Karpas-422 (cell line): ENCODE results near the gene PDE6A. TPM values are rescaled to one million over a fixed set of nuclear protein-coding genes. Genes with fewer than 3 reads are reported as not detected.
A peak's percentile ranks its signal among the peaks of the same experiment; 100 is the strongest.

ENCODE experiments used
- DNase-seq: peaks from one replicate; pipeline ENCODE4 v3.0.0-alpha.2; 2015
- H2AFZ ChIP-seq: fragments of 200-600 bp; sonication (generic); 2 replicates; pipeline ENCODE4 v1.6.1; 2014; ENCODE audit warnings: antibody characterized with exemption, low read length, mixed read lengths
- H3K27ac ChIP-seq: fragments of 200-600 bp; sonication (generic); 2 replicates; pipeline ENCODE4 v1.5.1; 2014; ENCODE audit warnings: mild to moderate bottlenecking, low read length, moderate library complexity
- H3K27me3 ChIP-seq: fragments of 200-600 bp; sonication (generic); 2 replicates; pipeline ENCODE4 v1.6.1; 2014; ENCODE audit warnings: low read length, mixed read lengths
- H3K36me3 ChIP-seq: fragments of 200-600 bp; sonication (generic); 2 replicates; pipeline ENCODE4 v1.6.1; 2014; ENCODE audit warnings: low read length, mixed read lengths; ENCODE audit not compliant: insufficient read depth
- H3K4me1 ChIP-seq: fragments of 200-600 bp; sonication (generic); 2 replicates; pipeline ENCODE4 v1.6.1; 2014; ENCODE audit warnings: mild to moderate bottlenecking, low read length, mixed read lengths
- H3K4me2 ChIP-seq: fragments of 200-600 bp; sonication (generic); 2 replicates; pipeline ENCODE4 v1.6.1; 2014; ENCODE audit warnings: low read length, low read depth, mild to moderate bottlenecking; ENCODE audit not compliant: poor library complexity, severe bottlenecking
- H3K4me3 ChIP-seq: fragments of 200-600 bp; sonication (generic); 2 replicates; pipeline ENCODE4 v1.5.1; 2014; ENCODE audit warnings: mild to moderate bottlenecking, antibody characterized with exemption, low read length, mixed read lengths
- H3K79me2 ChIP-seq: fragments of 200-600 bp; sonication (generic); 2 replicates; pipeline ENCODE4 v1.6.1; 2014; ENCODE audit warnings: mild to moderate bottlenecking, low read length, mixed read lengths
- H3K9ac ChIP-seq: fragments of 200-600 bp; sonication (generic); 2 replicates; pipeline ENCODE4 v1.6.0; 2014; ENCODE audit warnings: low read length
- H3K9me2 ChIP-seq: fragments of 200-600 bp; sonication (generic), shearing (Covaris generic); replicated peaks from 2 replicates; pipeline ENCODE4 v1.6.0; 2014; ENCODE audit warnings: mild to moderate bottlenecking, low read length, moderate library complexity; ENCODE audit not compliant: insufficient read depth
- H3K9me3 ChIP-seq: fragments of 300-700, 200-600 bp; sonication (generic); 2 replicates; pipeline ENCODE4 v1.6.1; 2014; ENCODE audit warnings: low read length, mixed read lengths
- H4K20me1 ChIP-seq: fragments of 200-600 bp; sonication (generic); 2 replicates; pipeline ENCODE4 v1.6.1; 2014; ENCODE audit warnings: mild to moderate bottlenecking, antibody characterized with exemption, low read length, low read depth; ENCODE audit not compliant: insufficient read depth
- total RNA-seq: library from RNA; depleted of rRNA; stranded (reverse); fragments of >200 nt; shearing (Covaris generic); gene quantifications from 2 replicates; pipeline ENCODE4 v1.2.3, GENCODE V29; 2014; ENCODE audit warnings: low replicate concordance

The PDE6A gene
- total RNA-seq, 1 experiment from 2014 or later = not detected

DNA sequence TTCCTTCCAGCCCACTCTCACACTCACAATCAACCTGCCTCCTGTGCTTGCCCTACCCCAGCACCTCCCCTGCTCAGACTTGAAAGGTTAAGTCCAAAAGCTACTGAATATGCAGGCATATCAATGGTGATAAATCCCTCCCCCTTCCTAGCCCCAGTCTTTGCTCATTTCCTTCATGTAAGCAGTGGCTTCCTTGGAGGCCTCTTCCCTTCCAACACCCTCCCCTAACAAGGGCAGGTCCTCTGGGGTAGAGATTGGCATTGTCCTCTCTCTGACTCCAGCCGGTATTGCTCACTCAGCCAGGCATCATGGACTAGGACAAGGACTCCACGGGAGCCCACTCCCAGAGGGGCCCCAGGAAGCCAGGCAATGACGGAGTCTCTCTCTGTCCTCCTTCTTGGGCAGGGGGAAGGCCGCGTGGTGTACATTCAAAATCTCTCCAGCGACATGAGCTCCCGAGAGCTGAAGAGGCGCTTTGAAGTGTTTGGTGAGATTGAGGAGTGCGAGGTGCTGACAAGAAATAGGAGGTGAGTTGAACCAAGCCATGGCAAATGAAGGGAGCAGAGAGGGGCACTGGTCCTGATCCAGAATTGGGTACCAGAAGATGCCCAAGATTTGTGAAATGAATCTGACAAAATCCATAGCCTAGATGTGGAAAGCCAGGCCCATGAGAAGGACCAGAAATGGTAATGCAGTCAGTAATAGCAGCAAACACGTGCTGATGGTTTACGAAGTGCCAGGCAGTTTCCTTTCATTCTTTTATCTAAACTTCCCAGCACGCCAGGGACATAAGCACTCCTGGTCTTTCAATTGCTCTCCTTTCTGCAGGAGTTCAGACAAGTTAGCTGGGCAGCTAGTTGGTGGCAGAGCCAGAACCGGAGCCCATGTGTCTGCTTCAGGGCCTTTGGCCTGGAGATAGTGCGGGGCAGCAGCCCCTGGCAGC, 102.5 kb downstream of the PDE6A start:
- H3K4me1 ChIP-seq = no peaks in the 10 kb centered on the region
- no peaks in the 10 kb centered on the region for H3K27me3 ChIP-seq
- no peak overlapping the region for H2AFZ ChIP-seq

DNA sequence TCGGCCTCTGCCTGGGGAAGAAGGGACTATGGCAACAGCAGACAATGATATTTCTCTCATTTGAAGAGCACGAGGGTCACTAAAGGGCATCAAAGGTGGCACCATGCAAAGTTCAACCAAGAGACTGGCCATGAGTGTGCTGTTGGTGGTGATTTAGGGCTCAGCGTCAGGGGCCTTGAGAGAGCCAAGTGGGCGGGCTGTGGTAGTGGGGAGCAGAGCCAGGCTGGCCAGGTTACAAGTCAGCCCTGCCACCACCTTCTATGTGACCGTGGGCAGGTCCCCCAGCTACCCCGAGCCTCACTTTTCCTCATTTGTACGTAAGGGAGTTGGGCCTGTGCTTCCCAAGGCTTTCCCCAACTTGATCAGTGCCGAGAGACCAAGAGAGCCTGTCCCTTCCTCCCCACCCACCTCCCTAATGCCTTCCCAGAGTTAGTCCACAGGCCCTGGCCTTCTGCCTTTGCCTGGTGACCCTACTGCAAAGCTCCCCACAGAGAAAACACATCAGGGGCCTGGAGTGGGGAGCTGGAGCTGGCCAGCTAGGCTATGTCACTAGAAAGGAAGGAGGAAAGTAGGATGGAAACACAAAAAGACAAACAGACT, 104.3 kb downstream of the PDE6A start:
- no peaks in the 10 kb centered on the region for H3K79me2 ChIP-seq
- H3K9ac ChIP-seq = no peak overlapping the region
- no peaks in the 10 kb centered on the region for H3K9me2 ChIP-seq
- DNase-seq = no peak
- H3K36me3 ChIP-seq = peaks cover 22% of the 10 kb centered on the region; the same call in 1 of the 2 replicates
- no peak overlapping the region for H3K27ac ChIP-seq
- H3K4me1 ChIP-seq = no peaks in the 10 kb centered on the region
- no peak overlapping the region for H3K4me2 ChIP-seq
- H3K4me3 ChIP-seq = no peak overlapping the region
- no peak overlapping the region for H2AFZ ChIP-seq
- no peaks in the 10 kb centered on the region for H3K27me3 ChIP-seq
- H4K20me1 ChIP-seq = no peaks in the 10 kb centered on the region
- H3K9me3 ChIP-seq = no peaks in the 10 kb centered on the region

More for the DNA sequence above, 102.5 kb downstream of the PDE6A start:
- no peaks in the 10 kb centered on the region for H3K79me2 ChIP-seq
- no peak overlapping the region for H3K4me2 ChIP-seq
- no peak overlapping the region for H3K9ac ChIP-seq
- no peak overlapping the region for H3K27ac ChIP-seq
- H3K9me3 ChIP-seq = no peaks in the 10 kb centered on the region
- H4K20me1 ChIP-seq = no peaks in the 10 kb centered on the region
- no peak for DNase-seq
- H3K36me3 ChIP-seq = peaks cover 19% of the 10 kb centered on the region; the same call in 1 of the 2 replicates
- H3K4me3 ChIP-seq = no peak overlapping the region
- no peaks in the 10 kb centered on the region for H3K9me2 ChIP-seq

DNA sequence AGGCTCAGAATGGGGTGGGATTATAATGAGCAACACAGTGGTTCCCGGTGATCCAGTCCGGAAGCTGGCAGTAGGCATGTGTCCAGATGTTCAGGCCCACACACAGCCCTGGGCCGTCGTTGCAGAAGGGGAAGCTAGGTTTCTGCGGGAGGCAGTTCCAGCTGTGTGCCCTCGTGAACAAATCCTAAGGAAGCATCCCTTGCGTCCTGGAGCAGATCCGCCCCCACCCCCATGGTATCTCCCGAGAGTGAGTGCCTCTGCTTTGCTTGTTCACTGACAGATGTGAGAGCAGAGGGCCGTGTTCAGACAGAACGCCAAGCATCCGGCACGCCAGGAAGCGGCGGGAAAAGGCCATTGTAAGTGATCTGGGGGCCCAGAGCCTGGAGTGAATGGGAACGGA, 104.8 kb downstream of the PDE6A start:
- Histone ChIP-seq H3K9me2 (no peaks in the 10 kb centered on the region), H3K4me2 (no peak overlapping the region), H2AFZ (no peak overlapping the region), H3K4me3 (no peak overlapping the region), H3K27me3 (no peaks in the 10 kb centered on the region), H3K9me3 (no peaks in the 10 kb centered on the region), H3K27ac (no peak overlapping the region), H3K4me1 (no peaks in the 10 kb centered on the region), H4K20me1 (no peaks in the 10 kb centered on the region), H3K9ac (no peak overlapping the region), H3K79me2 (no peaks in the 10 kb centered on the region), H3K36me3 (peaks cover 24% of the 10 kb centered on the region; the same call in 1 of the 2 replicates)
- DNase-seq = no peak

DNA sequence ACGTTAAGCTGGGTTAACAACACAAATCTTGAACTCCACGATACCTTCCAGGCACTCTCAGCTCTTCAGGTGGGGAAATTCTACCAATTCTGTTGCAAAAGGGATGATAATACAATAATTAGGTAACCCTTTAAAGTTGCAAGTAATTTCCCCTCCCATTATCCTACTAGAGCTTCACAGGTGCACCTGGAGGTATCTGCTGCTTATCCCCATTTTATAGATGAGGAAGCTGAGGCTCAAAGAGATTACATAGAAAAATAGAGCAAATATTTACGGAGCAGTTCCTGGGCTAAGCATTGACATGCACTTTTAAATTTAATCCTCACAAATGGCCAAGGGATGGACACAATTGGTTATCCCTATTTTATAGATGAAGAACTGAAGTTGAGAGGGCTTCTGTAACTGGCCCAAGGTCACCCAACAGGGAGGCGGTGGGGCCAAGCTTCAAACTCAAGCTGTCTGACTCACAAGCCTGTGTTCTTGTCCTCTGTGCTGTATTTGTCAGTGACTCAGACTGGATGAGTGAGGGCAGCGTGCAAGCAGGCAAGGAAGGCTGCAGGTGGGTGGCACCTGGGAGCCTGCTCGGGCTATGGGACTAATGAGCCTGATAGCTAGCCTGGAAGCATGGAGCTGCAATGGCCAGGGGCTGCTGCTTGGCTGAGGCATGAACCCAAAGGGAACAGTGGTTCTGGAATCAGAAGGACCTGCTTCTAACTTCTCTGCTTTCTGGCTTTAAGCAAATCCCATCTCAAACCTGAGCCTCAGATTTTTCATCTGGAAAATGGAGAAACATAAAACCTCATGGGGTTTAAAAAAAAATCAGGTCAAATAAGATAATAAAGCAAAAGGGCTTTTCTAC, 105.5 kb downstream of the PDE6A start:
- H3K9ac ChIP-seq = no peak overlapping the region
- no peak overlapping the region for H2AFZ ChIP-seq
- no peak overlapping the region for H3K4me3 ChIP-seq
- H3K4me2 ChIP-seq = no peak overlapping the region
- H3K79me2 ChIP-seq = no peaks in the 10 kb centered on the region
- no peaks in the 10 kb centered on the region for H3K9me2 ChIP-seq
- DNase-seq = no peak
- H3K36me3 ChIP-seq = peaks cover 23% of the 10 kb centered on the region; the same call in 1 of the 2 replicates
- H4K20me1 ChIP-seq = no peaks in the 10 kb centered on the region
- H3K27me3 ChIP-seq = no peaks in the 10 kb centered on the region
- no peaks in the 10 kb centered on the region for H3K9me3 ChIP-seq
- H3K27ac ChIP-seq = no peak overlapping the region
- H3K4me1 ChIP-seq = no peaks in the 10 kb centered on the region

GRCh38 chr5:149837680-149838269, 106.8 kb downstream of the PDE6A start:
- Histone ChIP-seq H3K9me2 (no peaks in the 10 kb centered on the region), H3K27ac (no peak overlapping the region), H3K4me3 (no peak overlapping the region), H3K79me2 (no peaks in the 10 kb centered on the region), H3K4me1 (no peaks in the 10 kb centered on the region), H3K9me3 (no peaks in the 10 kb centered on the region), H2AFZ (no peak overlapping the region), H4K20me1 (no peaks in the 10 kb centered on the region), H3K4me2 (no peak overlapping the region), H3K27me3 (no peaks in the 10 kb centered on the region), H3K9ac (no peak overlapping the region), H3K36me3 (peaks cover 18% of the 10 kb centered on the region; the same call in 1 of the 2 replicates)
- peak; percentile 69 for DNase-seq

DNA sequence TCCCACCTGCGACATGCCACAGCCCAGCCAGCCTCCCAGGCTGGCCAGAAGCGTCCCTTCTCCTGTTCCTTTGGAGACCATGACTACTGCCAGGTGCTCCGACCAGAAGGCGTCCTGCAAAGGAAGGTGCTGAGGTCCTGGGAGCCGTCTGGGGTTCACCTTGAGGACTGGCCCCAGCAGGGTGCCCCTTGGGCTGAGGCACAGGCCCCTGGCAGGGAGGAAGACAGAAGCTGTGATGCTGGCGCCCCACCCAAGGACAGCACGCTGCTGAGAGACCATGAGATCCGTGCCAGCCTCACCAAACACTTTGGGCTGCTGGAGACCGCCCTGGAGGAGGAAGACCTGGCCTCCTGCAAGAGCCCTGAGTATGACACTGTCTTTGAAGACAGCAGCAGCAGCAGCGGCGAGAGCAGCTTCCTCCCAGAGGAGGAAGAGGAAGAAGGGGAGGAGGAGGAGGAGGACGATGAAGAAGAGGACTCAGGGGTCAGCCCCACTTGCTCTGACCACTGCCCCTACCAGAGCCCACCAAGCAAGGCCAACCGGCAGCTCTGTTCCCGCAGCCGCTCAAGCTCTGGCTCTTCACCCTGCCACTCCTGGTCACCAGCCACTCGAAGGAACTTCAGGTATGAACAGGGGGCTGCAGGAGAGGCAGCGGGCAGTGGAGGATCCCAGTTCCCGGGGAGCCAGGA, 108.0 kb downstream of the PDE6A start:
- Histone ChIP-seq H3K4me1 (no peaks in the 10 kb centered on the region), H3K27ac (no peak overlapping the region), H3K79me2 (no peaks in the 10 kb centered on the region), H3K27me3 (no peaks in the 10 kb centered on the region), H3K4me3 (no peak overlapping the region), H4K20me1 (no peaks in the 10 kb centered on the region), H3K9me3 (no peaks in the 10 kb centered on the region), H3K4me2 (no peak overlapping the region), H3K9me2 (no peaks in the 10 kb centered on the region), H2AFZ (no peak overlapping the region), H3K9ac (no peak overlapping the region), H3K36me3 (peaks cover 18% of the 10 kb centered on the region; the same call in 1 of the 2 replicates)
- DNase-seq = no peak

DNA sequence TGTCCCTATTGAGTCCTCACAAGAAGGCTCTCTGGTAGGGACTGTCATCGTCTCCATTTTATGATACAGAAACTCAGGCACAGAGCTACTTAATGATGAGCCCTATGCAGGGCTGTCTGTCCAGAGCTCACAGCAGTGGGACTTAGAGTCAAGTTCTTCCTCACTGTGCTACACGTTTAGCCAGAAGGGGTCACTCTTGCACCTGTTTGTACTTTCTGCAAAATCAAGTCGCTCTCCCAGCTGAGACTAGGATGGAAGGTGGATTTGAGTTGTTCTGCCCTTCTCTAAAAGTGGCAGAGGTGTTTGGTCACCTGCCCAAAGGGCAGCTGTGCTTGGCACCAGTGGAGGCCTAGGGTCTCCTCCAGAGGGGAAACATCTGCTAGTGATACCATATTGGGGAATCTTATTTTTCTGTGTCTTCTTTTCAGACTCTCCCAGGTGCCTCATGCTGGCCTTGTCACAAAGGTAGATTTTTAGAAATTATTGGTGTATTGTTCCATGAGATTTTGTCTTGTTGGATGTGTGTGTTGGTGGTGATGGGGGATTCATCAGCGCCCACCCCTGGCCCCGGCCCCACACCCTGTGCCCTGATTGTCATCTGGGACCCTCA, 110.2 kb downstream of the PDE6A start:
- Histone ChIP-seq H2AFZ (no peak overlapping the region), H3K4me1 (peaks cover 15% of the 10 kb centered on the region), H3K9me2 (no peaks in the 10 kb centered on the region), H3K9ac (no peak overlapping the region), H3K4me3 (no peak overlapping the region), H4K20me1 (no peaks in the 10 kb centered on the region), H3K36me3 (peaks cover 19% of the 10 kb centered on the region; the same call in 1 of the 2 replicates), H3K27ac (no peak overlapping the region), H3K79me2 (no peaks in the 10 kb centered on the region; the same call in 1 of the 2 replicates), H3K27me3 (no peaks in the 10 kb centered on the region), H3K4me2 (no peak overlapping the region), H3K9me3 (no peaks in the 10 kb centered on the region)
- DNase-seq = peak; percentile 91
